ENCODE results near the gene ZFP1. TPM values are rescaled to one million over a fixed set of nuclear protein-coding genes. Genes with fewer than 3 reads are reported as not detected.

ZFP1 gene
- total RNA-seq, 1 experiment from 2014 or later: 15.3 TPM

DNA sequence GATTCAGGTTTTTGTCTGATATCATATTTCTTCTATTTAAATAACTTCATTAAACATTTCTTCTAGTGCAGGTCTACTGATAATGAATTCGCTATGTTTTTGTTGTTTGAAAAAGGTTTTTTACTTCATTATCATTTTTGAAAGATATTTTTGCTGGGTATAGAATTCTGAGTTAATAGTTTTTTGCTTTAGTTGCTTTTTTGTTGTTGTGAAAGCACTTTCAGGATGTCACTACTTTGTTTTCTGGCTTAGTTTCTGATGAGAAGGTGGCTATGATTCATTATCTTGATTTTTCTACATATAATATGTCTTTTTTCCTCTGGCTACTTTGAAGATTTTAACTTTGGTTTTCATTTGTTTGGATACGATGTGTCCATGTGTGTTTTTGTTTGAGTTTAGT lies 3.5 kb downstream of the ZFP1 start:
- H2BK120ac ChIP-seq (ENCODE audit: low read depth, low read length, poor library complexity, severe bottlenecking): no peak overlapping the region
- no peak overlapping the region for H2BK12ac ChIP-seq (ENCODE audit: insufficient read length, low read depth, low read length)
- H2AFZ ChIP-seq (ENCODE audit: low read length): no peak overlapping the region
- H3K27ac ChIP-seq (ENCODE audit: insufficient read length, low read depth, low read length): no peak overlapping the region
- no peak overlapping the region for H3K4me2 ChIP-seq (ENCODE audit: insufficient read depth, insufficient read length, low read length)
- H3K79me1 ChIP-seq (ENCODE audit: insufficient read depth, low read depth, low read length, poor library complexity, severe bottlenecking): peaks cover 2% of the 10 kb centered on the region
- peaks cover 25 to 33% of the 10 kb centered on the region in 2 experiments for H3K9me3 Mint-ChIP-seq
- H4K5ac ChIP-seq (ENCODE audit: insufficient read length, low read depth, low read length): no peak overlapping the region
- no peak overlapping the region for H4K91ac ChIP-seq (ENCODE audit: insufficient read length, low read depth, low read length)
- no peak overlapping the region for H2BK15ac ChIP-seq (ENCODE audit: low read depth, low read length)
- no peak overlapping the region for H3K4me3 Mint-ChIP-seq
- H3K36me3 Mint-ChIP-seq (ENCODE audit: insufficient read depth in 1 of 3, low read depth in 3 of 3): peaks cover 58 to 66% (median 61%) of the 10 kb centered on the region in 3 experiments
- no peak overlapping the region for H2AK5ac ChIP-seq (ENCODE audit: insufficient read length, low read length)
- no peaks in the 10 kb centered on the region for H3K9me3 ChIP-seq (ENCODE audit: control insufficient read depth, low read depth, low read length)
- H3K4me1 Mint-ChIP-seq: peaks cover 0 to 7% of the 10 kb centered on the region in 2 experiments; a peak in 3 of 4 replicates
- no peak overlapping the region for H3K56ac ChIP-seq (ENCODE audit: insufficient read length, low read depth, low read length)
- no peak overlapping the region for H2BK5ac ChIP-seq (ENCODE audit: insufficient read length, low read length)
- no peak overlapping the region for H3K18ac ChIP-seq (ENCODE audit: insufficient read length, low read depth, low read length)
- no peak overlapping the region for H4K8ac ChIP-seq (replicated peaks; ENCODE audit: insufficient read length, low read depth, low read length)
- no peak overlapping the region for H3K4ac ChIP-seq (ENCODE audit: low read depth, low read length)
- H3K9ac ChIP-seq (ENCODE audit: extremely low read depth, insufficient read length, low read length): no peak overlapping the region
- H3K27me3 ChIP-seq (ENCODE audit: insufficient read depth, low read length): no peaks in the 10 kb centered on the region
- peaks cover 7% of the 10 kb centered on the region for H3K79me2 ChIP-seq (ENCODE audit: insufficient read depth, low read length)
- no CpG with 5 or more reads among the region's 2 CpGs for WGBS (ENCODE audit: extremely low coverage, insufficient read length, low lambda C conversion rate)
- no peaks in the 10 kb centered on the region for H4K20me1 ChIP-seq (ENCODE audit: control insufficient read depth, insufficient read depth, insufficient read length)
- H3K4me1 ChIP-seq (ENCODE audit: insufficient read depth, low read length): no peaks in the 10 kb centered on the region
- no peak overlapping the region for H3T11ph ChIP-seq (ENCODE audit: low read length)
- no peaks in the 10 kb centered on the region for H3K27me3 Mint-ChIP-seq (ENCODE audit: low read depth)
- H3K14ac ChIP-seq (ENCODE audit: insufficient read depth, low read length): no peak overlapping the region
- H2BK20ac ChIP-seq (ENCODE audit: low read depth, low read length, poor library complexity, severe bottlenecking): no peak overlapping the region
- no peak for DNase-seq
- H3K27ac Mint-ChIP-seq: no peak overlapping the region
- H3K23me2 ChIP-seq (ENCODE audit: insufficient read length, low read depth, low read length, poor library complexity, severe bottlenecking): peaks cover 2% of the 10 kb centered on the region
- no peak overlapping the region for H3K23ac ChIP-seq (ENCODE audit: insufficient read length, low read depth, low read length)
- TF ChIP-seq CTCF (conservative IDR thresholded peaks at IDR 0.05): no peak
